HepG2 (cell line): ENCODE results near the gene PCBP4. TPM values are rescaled to one million over a fixed set of nuclear protein-coding genes. Genes with fewer than 3 reads are reported as not detected.
A peak's percentile ranks its signal among the peaks of the same experiment; 100 is the strongest.

Experiments
- AHR ChIP-seq: IDR thresholded peaks from 2 replicates; pipeline ENCODE4 v1.6.1; 2018; ENCODE audit warnings: missing genetic modification reagents, missing compliant biosample characterization
- ATF2 ChIP-seq: sonication (generic); formaldehyde crosslinking; IDR thresholded peaks from 2 replicates; pipeline ENCODE4 v1.4.0; 2020; ENCODE audit warnings: missing genetic modification reagents
- CCAR2 ChIP-seq: fragments of 200-400 bp; formaldehyde crosslinking; optimal IDR thresholded peaks from 2 replicates; pipeline ENCODE3; 2018; ENCODE audit warnings: low read depth, mild to moderate bottlenecking, low read length, moderate library complexity
- DPF2 ChIP-seq: sonication (generic); formaldehyde crosslinking; IDR thresholded peaks from 2 replicates; pipeline ENCODE4 v1.4.0; 2020; ENCODE audit warnings: mild to moderate bottlenecking, low read depth, missing genetic modification reagents, borderline replicate concordance
- ELF1 ChIP-seq: sonication (generic); formaldehyde crosslinking; IDR thresholded peaks from 2 replicates; pipeline ENCODE4 v1.4.0; 2020; ENCODE audit warnings: missing genetic modification reagents
- ELF4 ChIP-seq: sonication (generic); formaldehyde crosslinking; IDR thresholded peaks from 2 replicates; pipeline ENCODE4 v1.5.0; 2020; ENCODE audit warnings: missing genetic modification reagents, mild to moderate bottlenecking, moderate library complexity, borderline replicate concordance
- JUN ChIP-seq: sonication (generic); formaldehyde crosslinking; IDR thresholded peaks from 2 replicates; pipeline ENCODE4 v1.4.0; 2020; ENCODE audit warnings: mild to moderate bottlenecking, missing genetic modification reagents
- KLF9 ChIP-seq: IDR thresholded peaks from 2 replicates; pipeline ENCODE4 v1.6.1; 2016; ENCODE audit warnings: low read depth
- MAF1 ChIP-seq: sonication (generic); formaldehyde crosslinking; IDR thresholded peaks from 2 replicates; pipeline ENCODE4 v1.5.0; 2020; ENCODE audit warnings: missing genetic modification reagents, borderline replicate concordance
- PCBP1 ChIP-seq: fragments of 200-400 bp; formaldehyde crosslinking; IDR thresholded peaks from 2 replicates; pipeline ENCODE4 v1.6.1; 2017; ENCODE audit warnings: mild to moderate bottlenecking, low read depth, low read length, borderline replicate concordance
- POLR2A ChIP-seq, 2 experiments: IDR thresholded peaks; 2 replicates each; pipeline ENCODE4 v1.6.1; 2011; ENCODE audit warnings: low read depth in 2 of 2, low read length in 2 of 2, mild to moderate bottlenecking in 1 of 2, moderate library complexity in 1 of 2; ENCODE audit not compliant: insufficient read depth in 1 of 2
- ZHX2 ChIP-seq, 2 experiments: sonication (generic) in 1 of 2; formaldehyde crosslinking in 1 of 2; IDR thresholded peaks; 2 replicates each; pipeline versions ENCODE4 v1.6.1 to v1.9.0; 2014 to 2022; ENCODE audit warnings: antibody characterized with exemption in 1 of 2, borderline replicate concordance in 1 of 2, inconsistent platforms in 1 of 2, low read depth in 1 of 2, missing genetic modification reagents in 1 of 2
- ZNF121 ChIP-seq: sonication (generic); formaldehyde crosslinking; IDR thresholded peaks from 2 replicates; pipeline ENCODE4 v1.5.0; 2020; ENCODE audit warnings: mild to moderate bottlenecking, missing genetic modification reagents
- ZNF263 ChIP-seq: sonication (generic); formaldehyde crosslinking; IDR thresholded peaks from 2 replicates; pipeline ENCODE4 v1.4.0; 2020; ENCODE audit warnings: missing genetic modification reagents
- ZNF362 ChIP-seq: sonication (generic); formaldehyde crosslinking; IDR thresholded peaks from 2 replicates; pipeline ENCODE4 v1.4.0; 2020; ENCODE audit warnings: missing genetic modification reagents, mild to moderate bottlenecking, borderline replicate concordance
- ZNF546 ChIP-seq: sonication (generic); formaldehyde crosslinking; conservative IDR thresholded peaks from 2 replicates; pipeline ENCODE4 v1.8.1; 2023; ENCODE audit warnings: mild to moderate bottlenecking, missing genetic modification reagents
- ZNF619 ChIP-seq: sonication (generic); formaldehyde crosslinking; IDR thresholded peaks from 2 replicates; pipeline ENCODE4 v1.4.0; 2020; ENCODE audit warnings: mild to moderate bottlenecking, missing genetic modification reagents
- ZNF740 ChIP-seq: sonication (generic); formaldehyde crosslinking; IDR thresholded peaks from 2 replicates; pipeline ENCODE4 v1.4.0; 2020; ENCODE audit warnings: missing genetic modification reagents
- ZUFSP ChIP-seq: sonication (generic); formaldehyde crosslinking; IDR thresholded peaks from 2 replicates; pipeline ENCODE4 v1.9.0; 2021; ENCODE audit warnings: missing genetic modification reagents, mild to moderate bottlenecking, borderline replicate concordance
- polyA plus RNA-seq, 8 experiments: library from polyadenylated mRNA; depleted of rRNA in 3 of 8; stranded (reverse) in 7 of 8; unstranded in 1 of 8; fragments of >200 nt; fragmentation: Illumina TruSeq in 4 of 8; extraction: Trizol in 4 of 8; gene quantifications; 2 replicates each; pipeline versions ENCODE4 v1.2.1 to v1.2.3, GENCODE V29; 2011 to 2016; ENCODE audit warnings: low read depth in 4 of 8, missing spikeins in 1 of 8, mixed read lengths in 1 of 8; ENCODE audit not compliant: insufficient read depth in 1 of 8
- total RNA-seq, 5 experiments: library from RNA; depleted of rRNA; stranded (reverse); fragments of >200 nt; fragmentation: Illumina TruSeq; extraction: Trizol; gene quantifications; 2 replicates each; pipeline ENCODE4 v1.2.3, GENCODE V29; 2016; ENCODE audit warnings: low read depth in 1 of 5

The PCBP4 gene
- total and polyA plus RNA-seq, 2 of the 13 experiments (the other 11 are each of a cell fraction or from before 2014, with no cell fraction given), result 36.8 to 51.3 TPM

GRCh38 chr3:51967384-51968169 lies at the start of gene PCBP4 (continued):
- TF ChIP-seq ZUFSP (CRISPR knock-in tag) (no peak), ZNF362 (CRISPR knock-in tag) (no peak), ZNF619 (no peak), PCBP1 (no peak), ZNF546 (no peak), ZNF740 (CRISPR knock-in tag) (peak; percentile 75), CCAR2 (no peak), KLF9 (CRISPR knock-in tag) (no peak), ATF2 (no peak), AHR (CRISPR knock-in tag) (0 out of 2 replicates have a peak, but pooled peaks have one; percentile 23), ELF4 (CRISPR knock-in tag) (no peak), ELF1 (CRISPR knock-in tag) (no peak), ZNF263 (CRISPR knock-in tag) (no peak), DPF2 (CRISPR knock-in tag) (no peak), JUN (no peak), POLR2A (IDR thresholded peaks at IDR 0.05; ENCODE audit: insufficient read depth in 1 of 2, low read depth in 2 of 2, low read length in 2 of 2) (peak in 1 of 2 experiments; percentile 41; a peak in 1 of 4 replicates), ZNF121 (CRISPR knock-in tag) (no peak), ZHX2 (IDR thresholded peaks at IDR 0.05; ENCODE audit: low read depth) (no peak), ZHX2 (CRISPR knock-in tag; IDR thresholded peaks at IDR 0.05; ENCODE audit: borderline replicate concordance) (no peak), MAF1 (no peak)
